Astrocyte (in vitro differentiated cells and primary cell): ENCODE measurements around the gene NIPAL3. TPM values are rescaled to one million over a fixed set of nuclear protein-coding genes. Genes with fewer than 3 reads are reported as not detected.

ENCODE experiments used
- DNase-seq: peaks from one replicate; pipeline ENCODE4 v3.0.0-alpha.2; 2010; ENCODE audit warnings: low read depth
- FAIRE-seq: peaks from 2 replicates; lab custom pipeline; 2011; peaks lifted over from hg19 to GRCh38; lab: Jason Lieb, UNC
- H2AFZ ChIP-seq: 2 replicates; pipeline ENCODE4 v1.6.0; 2012; ENCODE audit warnings: low read depth, low read length, inconsistent platforms
- H3K27ac ChIP-seq: 2 replicates; pipeline ENCODE4 v1.5.1; 2011; ENCODE audit warnings: low read depth, low read length, inconsistent platforms
- H3K27me3 ChIP-seq: 2 replicates; pipeline ENCODE4 v1.6.0; 2011; ENCODE audit warnings: low read length, inconsistent platforms; ENCODE audit not compliant: insufficient read depth
- H3K36me3 ChIP-seq: 2 replicates; pipeline ENCODE4 v1.5.1; 2011; ENCODE audit warnings: low read length, inconsistent platforms; ENCODE audit not compliant: insufficient read depth
- H3K4me1 ChIP-seq: 2 replicates; pipeline ENCODE4 v1.5.1; 2011; ENCODE audit warnings: low read length, inconsistent platforms; ENCODE audit not compliant: insufficient read depth
- H3K4me2 ChIP-seq: 2 replicates; pipeline ENCODE4 v1.6.0; 2012; ENCODE audit warnings: low read length, inconsistent platforms
- H3K4me3 ChIP-seq: 2 replicates; pipeline ENCODE4 v1.5.1; 2011; ENCODE audit warnings: low read depth, mild to moderate bottlenecking, low read length, inconsistent platforms; ENCODE audit not compliant: insufficient read depth
- H3K79me2 ChIP-seq: 2 replicates; pipeline ENCODE4 v1.6.0; 2012; ENCODE audit warnings: mild to moderate bottlenecking, low read length, inconsistent platforms; ENCODE audit not compliant: insufficient read depth
- H3K9ac ChIP-seq: 2 replicates; pipeline ENCODE4 v1.6.0; 2012; ENCODE audit warnings: mild to moderate bottlenecking, low read length, inconsistent platforms
- H3K9me3 ChIP-seq: 2 replicates; pipeline ENCODE4 v1.5.1; 2012; ENCODE audit warnings: low read depth, mild to moderate bottlenecking, low read length, inconsistent platforms; ENCODE audit not compliant: insufficient read depth
- H4K20me1 ChIP-seq: 2 replicates; pipeline ENCODE4 v1.6.0; 2012; ENCODE audit warnings: low read length, inconsistent platforms; ENCODE audit not compliant: insufficient read depth
- H3K27ac Mint-ChIP-seq: one replicate; pipeline ENCODE4 v1.8.0; 2021; ENCODE audit warnings: mild to moderate bottlenecking, mixed read lengths; ENCODE audit not compliant: unreplicated experiment
- H3K27me3 Mint-ChIP-seq: one replicate; pipeline ENCODE4 v1.8.0; 2021; ENCODE audit warnings: low read depth, mixed read lengths; ENCODE audit not compliant: unreplicated experiment
- H3K36me3 Mint-ChIP-seq: one replicate; pipeline ENCODE4 v1.8.0; 2021; ENCODE audit warnings: low read depth, mixed read lengths; ENCODE audit not compliant: unreplicated experiment
- H3K4me1 Mint-ChIP-seq: one replicate; pipeline ENCODE4 v1.8.0; 2021; ENCODE audit warnings: low read depth, mixed read lengths; ENCODE audit not compliant: unreplicated experiment
- H3K4me3 Mint-ChIP-seq: one replicate; pipeline ENCODE4 v1.8.0; 2021; ENCODE audit warnings: mild to moderate bottlenecking, moderate library complexity, mixed read lengths; ENCODE audit not compliant: unreplicated experiment
- H3K9me3 Mint-ChIP-seq: one replicate; pipeline ENCODE4 v1.8.0; 2021; ENCODE audit warnings: mild to moderate bottlenecking, mixed read lengths; ENCODE audit not compliant: unreplicated experiment
- CTCF ChIP-seq: IDR thresholded peaks from 2 replicates; pipeline ENCODE4 v1.5.1; 2011; ENCODE audit warnings: low read depth, mild to moderate bottlenecking, inconsistent platforms, low read length, moderate library complexity; ENCODE audit not compliant: insufficient read depth
- EZH2 ChIP-seq: IDR thresholded peaks from 2 replicates; pipeline ENCODE4 v1.6.1; 2012; ENCODE audit warnings: mild to moderate bottlenecking, low read length, inconsistent platforms; ENCODE audit not compliant: insufficient read depth
- total RNA-seq: library from RNA; stranded (reverse); gene quantifications from 2 replicates; pipeline ENCODE4 v1.2.1, GENCODE V29; 2021

The NIPAL3 gene
- total RNA-seq, 1 donor from 2014 or later: 47.2 TPM

- H3K4me1 Mint-ChIP-seq: peaks cover 39% of the 10 kb centered on the region
- peak overlapping the region; percentile 55 for H3K4me2 ChIP-seq
- no peak for TF ChIP-seq EZH2
- TF ChIP-seq CTCF: no peak
- peak; percentile 67 for DNase-seq
- no peaks in the 10 kb centered on the region for H3K9me3 Mint-ChIP-seq
- H3K27me3 Mint-ChIP-seq: no peaks in the 10 kb centered on the region
- peaks cover 5% of the 10 kb centered on the region for H3K79me2 ChIP-seq
- no peaks in the 10 kb centered on the region for H3K9me3 ChIP-seq
- H3K4me1 ChIP-seq: peaks cover 34% of the 10 kb centered on the region
- H3K36me3 Mint-ChIP-seq: peaks cover 23% of the 10 kb centered on the region
- no peak for FAIRE-seq
- H3K9ac ChIP-seq: peak overlapping the region; percentile 57
- peak overlapping the region; percentile 98 for H3K27ac Mint-ChIP-seq
- H3K36me3 ChIP-seq: peaks cover 6% of the 10 kb centered on the region
- no peak overlapping the region for H3K4me3 ChIP-seq
- H3K27me3 ChIP-seq: no peaks in the 10 kb centered on the region
- no peaks in the 10 kb centered on the region for H4K20me1 ChIP-seq
- peak overlapping the region; percentile 43 for H3K4me3 Mint-ChIP-seq
- peak overlapping the region; percentile 87 for H3K27ac ChIP-seq
- H2AFZ ChIP-seq: peak overlapping the region; percentile 51
These were observed 3.5 kb downstream of the NIPAL3 start for GRCh38 chr1:24418898-24419628.

- peaks cover 6% of the 10 kb centered on the region for H3K36me3 ChIP-seq
- H3K4me1 Mint-ChIP-seq: peaks cover 43% of the 10 kb centered on the region
- H3K27ac Mint-ChIP-seq: no peak overlapping the region
- FAIRE-seq (no peak), DNase-seq (no peak)
- no peak overlapping the region for H3K27ac ChIP-seq
- no peak overlapping the region for H3K4me2 ChIP-seq
- H3K4me1 ChIP-seq: peaks cover 34% of the 10 kb centered on the region
- no peaks in the 10 kb centered on the region for H3K27me3 ChIP-seq
- H4K20me1 ChIP-seq: no peaks in the 10 kb centered on the region
- H3K79me2 ChIP-seq: peaks cover 5% of the 10 kb centered on the region
- TF ChIP-seq CTCF (no peak), EZH2 (no peak)
- H3K9ac ChIP-seq: no peak overlapping the region
- H3K4me3 Mint-ChIP-seq: no peak overlapping the region
- peaks cover 25% of the 10 kb centered on the region for H3K36me3 Mint-ChIP-seq
- H3K9me3 Mint-ChIP-seq: no peaks in the 10 kb centered on the region
- H3K27me3 Mint-ChIP-seq: no peaks in the 10 kb centered on the region
- no peak overlapping the region for H2AFZ ChIP-seq
- H3K9me3 ChIP-seq: no peaks in the 10 kb centered on the region
- no peak overlapping the region for H3K4me3 ChIP-seq
These were observed 4.9 kb downstream of the NIPAL3 start for GRCh38 chr1:24420547-24420946.

- DNase-seq (no peak), FAIRE-seq (no peak)
- Mint-ChIP-seq H3K9me3 (no peaks in the 10 kb centered on the region), H3K27ac (no peak overlapping the region), H3K4me3 (no peak overlapping the region), H3K36me3 (peaks cover 27% of the 10 kb centered on the region), H3K4me1 (peaks cover 39% of the 10 kb centered on the region), H3K27me3 (no peaks in the 10 kb centered on the region)
- Histone ChIP-seq H3K36me3 (peaks cover 6% of the 10 kb centered on the region), H3K27me3 (no peaks in the 10 kb centered on the region), H3K27ac (no peak overlapping the region), H4K20me1 (no peaks in the 10 kb centered on the region), H3K79me2 (no peaks in the 10 kb centered on the region), H3K4me2 (no peak overlapping the region), H3K9me3 (no peaks in the 10 kb centered on the region), H3K4me1 (peaks cover 27% of the 10 kb centered on the region), H3K4me3 (no peak overlapping the region), H3K9ac (no peak overlapping the region), H2AFZ (no peak overlapping the region)
- TF ChIP-seq EZH2: no peak
- no peak for TF ChIP-seq CTCF
These were observed 5.9 kb downstream of the NIPAL3 start for GRCh38 chr1:24421502-24421901.
